GM19023 (cell line): Measurements from ENCODE around the gene TIMM22.
"Not testable (repeated sequence)": the region's sequence is repeated elsewhere in the genome, so short reads cannot be mapped to it uniquely, and the experiment has no call there.

Experiments
- ATAC-seq: cut with Tn5 transposase; IDR thresholded peaks from one replicate; pipeline ENCODE4 v1.9.1; 2021; ENCODE audit warnings: mild to moderate bottlenecking, moderate library complexity; ENCODE audit not compliant: unreplicated experiment

TIMM22 gene

GRCh38 chr17:996554-997344 lies at the start of gene TIMM22:
Gene TIMM22 (plus strand): TSS chr17:997129. CDS start chr17:997143, 14 bp downstream.
- peak; percentile 94 for ATAC-seq

- ATAC-seq: no peak
Observed at GRCh38 chr17:948284-948852, 48.6 kb upstream of the TIMM22 start.

GRCh38 chr17:949623-950303 lies 47.2 kb upstream of the TIMM22 start:
- ATAC-seq: no peak

DNA sequence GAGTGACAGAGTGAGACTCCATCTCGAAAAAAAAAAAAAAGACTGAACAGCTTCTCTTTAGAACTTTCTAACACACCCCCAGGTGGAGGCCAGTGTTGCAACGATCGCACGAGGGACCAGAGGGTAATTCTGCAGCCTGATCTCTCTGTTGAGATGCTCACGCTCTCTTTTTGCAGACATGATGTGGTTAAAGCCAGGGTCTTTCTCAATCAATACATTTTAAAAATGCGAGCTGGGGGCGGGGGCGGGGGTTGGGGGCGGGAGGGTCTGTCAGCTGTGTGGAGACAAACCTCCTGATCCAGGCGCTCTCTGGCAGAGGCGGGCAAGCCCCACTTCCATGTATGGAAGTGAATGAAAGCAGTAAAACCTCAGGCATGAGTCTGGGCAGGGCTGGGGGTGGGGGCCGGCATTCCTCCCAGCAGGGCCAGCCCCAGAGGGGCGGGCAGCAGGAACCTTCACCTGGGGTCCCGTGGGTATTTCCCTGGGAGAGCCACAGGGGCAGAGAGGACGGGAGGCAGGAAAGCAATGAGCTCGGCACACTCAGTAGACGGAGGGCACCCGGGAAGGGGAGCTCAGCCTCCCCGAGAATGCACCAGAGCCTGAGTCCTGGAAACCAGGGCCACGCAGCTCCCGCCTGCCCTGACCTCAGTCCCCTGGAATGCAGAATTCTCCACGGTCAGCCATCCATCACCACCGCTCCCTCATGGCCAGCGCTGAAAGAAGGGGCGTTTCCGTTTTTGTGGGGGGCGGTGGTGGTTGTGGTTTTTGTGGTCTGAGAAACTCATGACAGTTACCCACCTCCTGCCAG lies 45.4 kb upstream of the TIMM22 start:
- no peak for ATAC-seq

GRCh38 chr17:952592-952991 lies 44.3 kb upstream of the TIMM22 start:
- ATAC-seq: not testable (repeated sequence)

GRCh38 chr17:953767-954166 lies 43.2 kb upstream of the TIMM22 start:
- no peak for ATAC-seq

DNA sequence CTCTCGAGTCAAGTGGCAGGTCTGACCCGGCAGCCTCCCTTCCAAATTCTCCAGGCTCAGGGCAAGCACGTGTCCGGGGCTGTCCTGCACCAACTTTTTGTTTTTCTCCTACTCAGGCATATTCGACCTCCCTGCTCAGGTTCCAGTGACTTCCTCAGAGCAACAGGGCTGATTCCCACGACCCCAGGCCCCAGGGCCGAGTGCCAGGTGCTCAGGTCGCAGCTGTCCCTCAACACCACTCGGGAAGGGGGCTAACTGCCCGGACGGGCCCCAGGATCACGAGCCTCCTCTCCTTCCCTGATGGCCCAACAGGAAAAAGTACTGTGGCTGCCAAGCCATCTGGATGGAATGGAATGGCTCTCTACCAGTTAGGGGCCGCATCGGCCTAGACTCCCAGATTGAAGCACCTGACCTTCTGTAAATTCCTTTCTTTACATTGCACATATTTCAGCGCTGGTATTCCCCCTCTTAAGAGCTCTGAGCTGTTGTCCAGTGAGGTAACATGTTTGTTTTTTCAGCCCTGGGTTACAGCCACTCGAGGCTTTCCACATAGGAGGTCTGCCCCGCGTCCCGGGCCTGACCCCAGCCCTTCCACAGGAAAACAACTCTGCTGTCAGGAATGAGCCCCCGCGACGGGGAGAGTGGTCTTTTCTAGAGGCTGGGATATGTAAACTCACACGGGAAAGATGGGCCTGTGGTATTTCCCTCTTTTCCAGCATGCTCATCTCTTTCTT lies 42.3 kb upstream of the TIMM22 start:
- no peak for ATAC-seq

DNA sequence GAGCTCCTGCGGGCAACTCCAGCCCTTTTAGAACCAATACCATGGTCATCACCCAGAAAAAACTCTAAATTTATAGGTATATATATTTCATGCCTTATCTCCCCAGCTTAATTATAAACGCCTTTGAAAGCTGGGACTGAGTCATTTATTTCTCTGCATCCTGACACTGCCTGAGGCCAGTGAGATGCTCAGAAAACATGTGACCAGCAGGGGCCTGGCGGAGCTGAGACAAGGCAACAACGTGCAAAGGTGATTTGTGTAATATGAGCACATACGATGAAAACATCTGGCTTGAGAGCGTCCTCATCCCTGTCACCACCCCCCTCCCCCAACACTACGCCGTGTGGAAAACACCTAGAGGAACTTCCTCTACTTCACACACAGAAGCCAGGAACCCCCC lies 40.0 kb upstream of the TIMM22 start:
- no peak for ATAC-seq

GRCh38 chr17:957856-958421 lies 39.0 kb upstream of the TIMM22 start:
- no peak for ATAC-seq

DNA sequence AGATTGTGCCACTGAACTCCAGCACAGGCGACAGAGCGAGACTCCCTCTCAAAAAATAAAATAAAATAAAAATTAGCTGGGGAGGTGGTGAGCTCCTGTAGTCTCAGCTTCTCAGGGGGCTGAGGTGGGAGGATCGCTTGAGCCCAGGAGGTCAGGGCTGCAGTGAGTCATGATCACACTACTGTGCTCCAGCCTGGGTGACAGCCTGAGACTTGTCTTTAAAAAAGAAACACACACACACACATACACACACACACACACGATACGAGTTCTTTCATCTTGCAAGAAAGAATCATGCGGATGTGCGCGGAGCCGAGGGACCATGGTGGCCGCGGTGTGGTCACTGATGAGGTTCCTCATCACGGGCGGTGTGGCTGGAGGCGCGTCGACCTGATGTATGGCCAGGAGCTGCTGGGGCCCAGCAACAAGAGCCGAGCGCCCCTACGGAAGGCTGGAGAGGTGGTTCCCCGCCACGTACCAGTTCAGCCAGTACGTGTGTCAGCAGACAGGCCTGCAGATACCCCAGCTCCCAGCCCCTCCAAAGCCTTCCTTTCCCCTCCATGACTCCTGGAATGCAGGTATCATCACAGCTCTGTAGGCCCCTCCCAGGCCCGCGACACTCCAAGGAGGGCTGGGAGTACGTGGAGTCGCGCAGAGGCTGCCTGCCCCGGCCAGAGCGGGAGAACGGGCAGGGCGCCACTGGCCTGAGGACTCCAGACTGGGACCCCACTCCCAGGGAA lies 38.0 kb upstream of the TIMM22 start:
- ATAC-seq: no peak

DNA sequence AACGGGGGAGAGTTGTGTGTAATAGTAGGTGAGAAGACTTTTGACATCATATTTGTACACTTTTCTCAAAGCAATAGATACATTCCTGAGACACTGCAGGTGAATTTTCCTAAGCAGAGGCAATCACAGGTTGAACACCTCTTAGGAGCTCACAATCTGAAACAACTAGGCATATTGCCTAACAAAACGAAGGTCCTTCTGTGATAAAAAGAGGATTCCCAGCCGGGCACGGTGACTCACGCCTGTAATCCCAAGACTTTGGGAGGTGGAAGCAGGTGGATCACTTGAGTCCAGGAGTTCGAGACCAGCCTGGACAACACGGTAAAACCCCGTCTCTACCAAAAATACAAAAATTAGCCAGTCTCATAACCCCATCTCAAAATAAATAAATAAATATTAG lies 34.8 kb upstream of the TIMM22 start:
- ATAC-seq: no peak

- ATAC-seq: no peak
Observed at GRCh38 chr17:962670-963069, 34.3 kb upstream of the TIMM22 start.

DNA sequence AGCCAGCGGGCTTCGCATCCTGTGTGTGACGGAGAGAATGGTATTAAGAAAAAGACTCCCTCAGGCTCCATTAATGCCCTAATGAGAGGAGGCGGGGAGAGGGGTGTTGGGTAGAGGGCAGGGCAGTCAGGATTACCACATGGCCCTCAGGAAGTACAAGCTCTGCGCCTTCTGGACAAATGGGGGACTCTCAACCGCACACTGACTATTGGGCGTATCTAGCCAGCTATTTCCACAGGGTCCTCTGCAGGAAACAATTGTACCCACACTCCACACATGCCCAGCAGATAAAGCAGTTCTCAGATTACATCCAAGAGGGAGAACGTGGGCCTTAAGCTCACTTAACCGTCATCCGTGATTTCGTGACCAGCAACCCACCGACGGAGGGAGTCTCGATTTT lies 32.1 kb upstream of the TIMM22 start:
- ATAC-seq: no peak

GRCh38 chr17:965311-965989 lies 31.5 kb upstream of the TIMM22 start:
- ATAC-seq: no peak

- no peak for ATAC-seq
Observed at GRCh38 chr17:967122-967521, 29.8 kb upstream of the TIMM22 start.

GRCh38 chr17:968812-969730 lies 27.9 kb upstream of the TIMM22 start:
- no peak for ATAC-seq

- no peak for ATAC-seq
Observed at GRCh38 chr17:969811-970355, 27.0 kb upstream of the TIMM22 start.

GRCh38 chr17:970364-970763 lies 26.6 kb upstream of the TIMM22 start:
- ATAC-seq: no peak
